ENCODE measurements around the gene NPLOC4. TPM values are rescaled to one million over a fixed set of nuclear protein-coding genes. Genes with fewer than 3 reads are reported as not detected.

The NPLOC4 gene
- total RNA-seq, 3 donors from 2014 or later: 153 to 201 (median 167) TPM

DNA sequence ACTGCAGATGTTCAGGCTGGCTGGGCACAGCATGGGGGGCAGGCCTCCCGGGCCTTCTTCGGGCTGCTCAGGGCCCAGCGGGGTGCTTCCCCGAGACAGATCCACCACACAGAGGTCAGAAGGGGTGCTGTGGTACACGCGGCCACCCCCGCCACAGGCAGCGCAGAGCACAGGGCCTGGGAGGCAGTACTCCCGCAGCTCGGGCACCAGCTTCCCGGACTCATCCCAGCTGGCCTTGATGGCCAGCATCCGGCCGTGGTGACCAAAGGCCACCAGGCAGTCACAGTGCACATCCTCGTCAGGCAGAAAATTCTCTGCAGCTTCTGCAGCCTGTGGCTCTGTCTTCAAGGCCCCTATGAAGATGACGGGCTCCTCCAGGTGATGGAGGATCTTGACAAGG lies 86.6 kb downstream of the NPLOC4 start:
- ATAC-seq (no peak), DNase-seq (no peak)
- Mint-ChIP-seq H3K4me1 (ENCODE audit: low read depth) (peaks cover 34% of the 10 kb centered on the region), H3K4me3 (peak overlapping the region; percentile 88), H3K36me3 (ENCODE audit: insufficient read depth) (peaks cover 14% of the 10 kb centered on the region), H3K27me3 (ENCODE audit: low read depth) (no peaks in the 10 kb centered on the region), H3K9me3 (no peaks in the 10 kb centered on the region)

DNA sequence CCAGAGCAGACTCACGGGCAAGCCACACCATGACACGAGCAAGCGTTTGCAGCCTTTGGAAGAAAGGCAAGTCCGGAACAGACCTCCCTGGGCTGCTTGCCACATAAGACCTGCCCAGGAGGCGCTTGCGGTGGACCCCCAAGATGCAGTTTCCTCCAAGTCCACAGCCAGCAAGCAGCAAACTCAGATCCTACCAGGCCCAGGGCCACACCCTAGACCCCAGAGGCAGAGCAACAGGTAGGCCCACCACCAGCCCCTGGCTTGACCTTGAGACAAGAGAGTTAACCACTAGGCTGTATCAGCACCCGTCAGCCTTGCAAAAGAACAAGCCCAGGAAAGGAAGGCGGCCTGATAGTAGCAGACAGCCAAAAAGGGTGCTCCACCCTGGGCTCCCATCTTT lies 87.1 kb downstream of the NPLOC4 start:
- no peaks in the 10 kb centered on the region for H3K9me3 Mint-ChIP-seq
- peaks cover 14% of the 10 kb centered on the region for H3K36me3 Mint-ChIP-seq (ENCODE audit: insufficient read depth)
- H3K4me3 Mint-ChIP-seq: peak overlapping the region; percentile 88
- DNase-seq (no peak), ATAC-seq (no peak)
- H3K27me3 Mint-ChIP-seq (ENCODE audit: low read depth): no peaks in the 10 kb centered on the region
- peaks cover 34% of the 10 kb centered on the region for H3K4me1 Mint-ChIP-seq (ENCODE audit: low read depth)

DNA sequence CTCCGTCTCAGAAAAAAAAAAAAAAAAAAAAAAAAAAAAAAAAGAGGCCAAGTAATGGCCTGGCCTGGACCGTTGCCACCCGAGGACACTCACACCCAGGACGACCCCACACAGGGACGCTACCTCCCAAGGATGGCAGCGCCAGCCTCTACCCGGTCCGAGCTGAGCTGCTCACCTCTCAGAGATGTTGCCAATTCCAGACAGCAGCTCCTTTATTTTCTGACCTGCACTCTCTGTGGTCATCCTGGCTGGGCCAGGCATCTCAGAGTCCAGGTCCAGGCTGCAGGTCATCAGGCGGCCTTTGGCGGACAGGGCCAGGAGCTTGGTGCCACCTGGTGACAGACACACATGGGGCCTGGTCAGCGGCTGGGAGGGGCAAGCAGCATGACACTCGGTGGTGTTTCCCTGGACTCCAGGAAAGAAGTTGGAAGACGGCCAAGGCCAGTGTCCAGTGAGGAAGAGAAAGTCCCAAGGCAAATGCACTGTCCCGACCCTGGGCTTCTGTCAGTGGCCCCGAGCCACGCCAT lies 87.8 kb downstream of the NPLOC4 start:
- Mint-ChIP-seq H3K27me3 (ENCODE audit: low read depth) (no peaks in the 10 kb centered on the region), H3K9me3 (no peaks in the 10 kb centered on the region), H3K4me1 (ENCODE audit: low read depth) (peaks cover 29% of the 10 kb centered on the region), H3K36me3 (ENCODE audit: insufficient read depth) (peaks cover 14% of the 10 kb centered on the region), H3K4me3 (peak overlapping the region; percentile 88)
- ATAC-seq (no peak), DNase-seq (no peak)

DNA sequence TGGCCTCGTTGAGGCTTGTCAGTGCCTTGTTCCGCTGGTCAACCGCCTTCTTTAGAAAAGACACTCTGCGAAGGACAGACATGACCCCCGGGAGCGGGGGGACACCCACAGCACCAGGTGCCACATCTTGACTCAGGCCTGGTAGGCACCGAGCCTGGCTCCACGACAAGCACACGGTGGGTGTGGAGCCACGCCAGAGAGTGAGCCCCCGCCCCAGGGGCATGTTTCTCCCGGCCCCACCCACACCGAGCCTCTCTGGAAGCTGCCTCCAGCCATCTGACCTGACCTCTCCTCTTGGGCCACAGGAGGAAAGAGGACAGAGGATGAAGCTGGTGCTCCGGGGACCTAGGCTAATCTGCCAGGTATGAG lies 89.3 kb downstream of the NPLOC4 start:
- Mint-ChIP-seq H3K9me3 (no peaks in the 10 kb centered on the region), H3K4me1 (ENCODE audit: low read depth) (peaks cover 19% of the 10 kb centered on the region), H3K36me3 (ENCODE audit: insufficient read depth) (peaks cover 17% of the 10 kb centered on the region), H3K27me3 (ENCODE audit: low read depth) (no peaks in the 10 kb centered on the region), H3K4me3 (no peak overlapping the region)
- no peak for ATAC-seq
- DNase-seq: no peak

DNA sequence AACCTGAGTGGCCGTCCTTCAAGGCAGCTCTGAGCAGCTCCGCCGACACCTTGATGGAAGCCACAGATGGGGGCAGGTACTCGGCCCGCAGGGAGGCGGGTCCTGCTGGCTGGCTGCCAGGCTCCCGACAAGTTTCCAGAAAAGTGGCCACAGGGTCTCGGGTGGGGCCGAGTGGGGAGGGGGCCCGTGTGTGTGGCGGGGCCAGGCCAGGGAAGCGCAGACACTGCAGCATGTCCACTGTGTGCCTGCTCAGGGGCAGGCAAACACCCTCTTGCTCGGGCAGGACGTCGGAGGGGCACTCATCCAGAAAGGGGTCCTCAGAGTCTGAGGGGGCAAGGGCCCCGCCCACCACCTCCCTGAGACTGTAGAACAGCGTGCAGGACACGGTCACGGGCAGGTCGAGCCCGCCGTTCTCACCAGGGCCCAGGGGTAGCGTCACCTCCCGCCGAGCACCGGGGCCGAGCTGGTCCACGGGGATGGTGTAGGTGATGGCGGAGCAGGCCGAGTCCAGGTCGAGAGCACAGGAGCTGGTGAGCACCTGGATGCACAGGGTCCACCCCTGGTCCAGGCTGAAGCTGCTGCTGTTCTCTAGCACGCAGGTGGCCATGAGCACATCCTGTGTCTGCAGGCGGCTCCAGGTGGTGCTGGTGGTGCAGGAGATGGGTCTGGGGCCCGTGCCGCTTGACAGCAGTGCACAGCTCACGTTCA lies 89.9 kb downstream of the NPLOC4 start:
- no peak overlapping the region for H3K4me3 Mint-ChIP-seq
- H3K27me3 Mint-ChIP-seq (ENCODE audit: low read depth): no peaks in the 10 kb centered on the region
- H3K4me1 Mint-ChIP-seq (ENCODE audit: low read depth): peaks cover 19% of the 10 kb centered on the region
- H3K9me3 Mint-ChIP-seq: no peaks in the 10 kb centered on the region
- ATAC-seq (no peak), DNase-seq (no peak)
- peaks cover 19% of the 10 kb centered on the region for H3K36me3 Mint-ChIP-seq (ENCODE audit: insufficient read depth)

DNA sequence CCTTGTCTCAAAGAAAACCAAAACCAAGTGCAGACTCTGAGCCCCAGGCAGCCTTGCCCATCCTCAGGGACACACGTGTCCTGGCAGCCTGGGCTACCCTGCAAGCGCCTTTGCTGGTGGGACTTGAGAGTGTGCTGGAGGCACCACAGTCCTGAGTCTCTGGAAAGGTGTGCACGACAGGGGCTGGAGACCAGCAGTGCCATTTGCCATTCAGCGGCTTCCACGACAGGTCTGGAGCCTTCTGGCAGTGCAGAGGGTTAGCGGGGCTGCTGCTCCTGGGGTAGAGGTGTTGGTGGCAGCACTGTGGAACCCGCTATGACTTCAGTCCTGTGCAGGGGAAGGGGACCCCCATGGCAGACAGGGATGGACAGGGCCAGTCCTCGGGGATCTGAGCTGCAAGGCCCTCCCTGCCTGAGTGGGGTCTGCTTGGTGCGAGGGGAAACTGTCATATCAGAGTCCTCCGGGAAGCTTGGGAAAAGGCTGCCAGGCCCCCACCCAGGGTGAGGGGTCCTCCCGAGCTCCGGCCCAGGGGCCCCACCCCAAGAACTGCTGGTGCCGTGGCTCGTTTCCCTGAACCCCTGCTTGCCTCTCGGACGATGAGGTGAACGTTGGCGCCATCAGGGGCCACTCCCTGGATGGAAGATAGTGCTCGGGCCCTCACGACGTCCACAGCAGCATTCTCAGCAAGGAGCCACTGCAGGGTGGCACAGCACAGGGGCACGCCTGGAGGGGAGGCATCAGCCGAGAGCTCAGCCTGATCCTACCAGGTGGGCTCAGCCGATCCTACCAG lies 91.6 kb downstream of the NPLOC4 start:
- no peak for ATAC-seq
- no peak for DNase-seq
- no peaks in the 10 kb centered on the region for H3K27me3 Mint-ChIP-seq (ENCODE audit: low read depth)
- peaks cover 11% of the 10 kb centered on the region for H3K4me1 Mint-ChIP-seq (ENCODE audit: low read depth)
- H3K36me3 Mint-ChIP-seq (ENCODE audit: insufficient read depth): peaks cover 21% of the 10 kb centered on the region
- H3K9me3 Mint-ChIP-seq: no peaks in the 10 kb centered on the region
- H3K4me3 Mint-ChIP-seq: no peak overlapping the region

DNA sequence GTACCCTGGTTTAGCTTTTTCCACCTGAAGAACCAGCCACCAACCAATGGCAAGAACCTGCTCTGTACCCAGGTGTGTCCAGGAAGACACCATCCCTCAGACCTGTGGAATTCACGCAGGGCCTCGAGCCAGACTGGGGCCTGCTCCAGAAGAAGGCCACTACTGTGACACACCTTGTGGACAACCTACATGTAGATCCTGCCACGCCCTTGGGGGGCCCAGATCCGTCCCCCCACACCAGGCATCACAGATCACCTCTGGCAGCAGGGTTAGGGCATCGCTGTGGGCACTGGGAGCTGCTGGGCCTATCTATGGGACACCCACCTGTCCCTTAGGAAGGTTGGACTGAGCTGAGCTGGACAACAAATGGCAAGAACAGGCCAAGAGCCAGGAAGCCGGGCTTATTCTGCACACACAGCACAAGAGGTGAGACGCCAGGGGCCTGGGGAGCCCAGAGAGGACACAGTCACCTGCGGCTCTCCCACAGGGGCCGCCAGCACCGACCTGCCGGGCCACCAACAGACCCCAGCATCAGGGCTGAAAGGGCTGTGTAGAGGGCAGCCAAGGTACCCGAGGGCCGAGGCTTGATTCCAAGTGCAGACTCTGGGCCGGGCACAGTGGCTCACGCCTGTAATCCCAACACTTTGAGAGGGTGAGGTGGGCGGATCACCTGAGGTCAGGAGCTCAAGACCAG lies 92.5 kb downstream of the NPLOC4 start:
- no peak for ATAC-seq
- Mint-ChIP-seq H3K4me3 (no peak overlapping the region), H3K9me3 (no peaks in the 10 kb centered on the region), H3K27me3 (ENCODE audit: low read depth) (no peaks in the 10 kb centered on the region), H3K36me3 (ENCODE audit: insufficient read depth) (peaks cover 13% of the 10 kb centered on the region), H3K4me1 (ENCODE audit: low read depth) (peaks cover 3% of the 10 kb centered on the region)
- no peak for DNase-seq

DNA sequence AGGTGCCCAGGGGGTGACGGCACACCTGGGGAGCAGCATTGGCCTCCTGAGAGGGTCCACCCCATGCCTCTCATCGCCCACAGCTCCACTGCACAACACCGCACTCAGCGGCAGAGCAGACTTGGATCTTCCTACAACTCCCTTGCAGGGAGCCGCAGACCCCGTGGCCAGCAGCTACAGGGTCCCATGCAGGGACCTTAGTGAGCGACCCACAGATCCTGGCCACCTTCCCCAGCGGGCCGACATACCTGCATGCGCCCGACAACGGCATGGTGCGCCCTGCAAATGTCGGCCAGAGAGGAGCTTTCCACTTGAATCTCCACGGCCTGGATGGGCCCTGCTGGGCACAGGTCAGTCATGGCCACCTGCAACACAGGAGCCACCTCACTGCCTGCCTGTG lies 93.2 kb downstream of the NPLOC4 start:
- DNase-seq (no peak), ATAC-seq (no peak)
- Mint-ChIP-seq H3K4me1 (ENCODE audit: low read depth) (no peaks in the 10 kb centered on the region), H3K27me3 (ENCODE audit: low read depth) (no peaks in the 10 kb centered on the region), H3K4me3 (no peak overlapping the region), H3K36me3 (ENCODE audit: insufficient read depth) (peaks cover 9% of the 10 kb centered on the region), H3K9me3 (no peaks in the 10 kb centered on the region)

DNA sequence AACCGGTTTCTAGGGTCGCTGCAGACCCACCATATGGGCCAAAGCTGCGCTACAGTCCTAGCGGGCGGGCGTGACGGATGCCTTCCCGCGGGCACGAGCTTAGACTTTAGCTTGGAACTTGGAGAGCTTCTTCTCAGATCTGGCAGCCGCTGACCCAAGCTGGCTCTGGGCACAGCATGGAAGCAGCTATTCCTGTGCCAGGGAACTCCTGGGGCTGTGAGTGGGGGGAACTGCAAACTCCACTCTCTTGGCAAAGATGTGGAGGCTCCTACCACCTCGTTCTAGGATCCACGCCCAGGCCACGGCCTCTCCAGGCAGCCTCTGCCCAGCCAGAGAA lies 93.6 kb downstream of the NPLOC4 start:
- H3K36me3 Mint-ChIP-seq (ENCODE audit: insufficient read depth): peaks cover 9% of the 10 kb centered on the region

DNA sequence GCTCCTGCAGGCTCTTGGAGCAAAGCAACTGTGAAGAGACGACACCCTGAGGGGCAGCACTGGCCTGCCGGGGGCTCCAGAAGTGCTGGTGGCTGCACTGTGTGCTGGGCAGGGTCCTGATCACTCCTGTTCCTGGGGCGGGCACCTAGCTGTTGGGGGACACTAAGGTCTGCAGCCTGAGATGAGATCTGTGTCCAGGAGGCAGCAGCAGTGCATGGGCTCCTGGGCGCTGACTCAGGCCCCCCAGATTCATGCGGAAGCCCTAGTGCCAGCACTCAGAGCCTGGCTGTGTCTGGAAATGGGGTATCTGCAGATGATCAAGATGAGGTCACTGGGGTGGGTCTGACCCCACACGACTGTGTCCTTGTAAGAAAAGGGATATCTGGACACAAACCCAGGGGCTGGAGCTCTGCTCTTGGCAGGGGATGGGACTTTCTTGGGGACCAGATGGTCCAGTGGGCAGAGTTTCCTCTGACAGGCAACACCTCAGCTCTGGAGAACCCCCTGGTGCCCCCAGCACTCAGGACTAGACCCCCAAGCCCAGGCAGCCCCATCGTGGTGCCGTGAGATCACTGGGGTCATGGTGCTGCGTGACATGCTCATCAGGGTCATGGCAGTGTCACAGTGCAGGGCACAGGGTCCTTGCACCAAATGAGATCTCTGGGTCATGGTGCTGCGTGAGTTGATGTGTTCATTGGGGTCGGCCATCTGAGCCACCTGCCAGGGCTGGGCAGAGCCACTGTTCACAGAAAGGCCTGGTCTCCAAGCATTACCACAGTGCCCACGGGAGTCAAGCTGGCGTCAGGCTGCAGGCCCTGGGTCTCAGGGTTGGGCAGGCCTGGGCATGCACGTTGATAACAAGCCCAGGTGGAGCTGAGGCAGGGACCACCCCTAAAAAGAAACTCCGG lies 94.2 kb downstream of the NPLOC4 start:
- Mint-ChIP-seq H3K4me3 (no peak overlapping the region), H3K9me3 (no peaks in the 10 kb centered on the region), H3K4me1 (ENCODE audit: low read depth) (no peaks in the 10 kb centered on the region), H3K27me3 (ENCODE audit: low read depth) (peaks cover 3% of the 10 kb centered on the region), H3K36me3 (ENCODE audit: insufficient read depth) (peaks cover 12% of the 10 kb centered on the region)
- no peak for ATAC-seq
- DNase-seq: no peak

More for the DNA sequence above, 93.6 kb downstream of the NPLOC4 start:
- ATAC-seq: no peak
- no peak overlapping the region for H3K4me3 Mint-ChIP-seq
- no peaks in the 10 kb centered on the region for H3K27me3 Mint-ChIP-seq (ENCODE audit: low read depth)
- no peaks in the 10 kb centered on the region for H3K9me3 Mint-ChIP-seq
- no peak for DNase-seq
- H3K4me1 Mint-ChIP-seq (ENCODE audit: low read depth): no peaks in the 10 kb centered on the region

DNA sequence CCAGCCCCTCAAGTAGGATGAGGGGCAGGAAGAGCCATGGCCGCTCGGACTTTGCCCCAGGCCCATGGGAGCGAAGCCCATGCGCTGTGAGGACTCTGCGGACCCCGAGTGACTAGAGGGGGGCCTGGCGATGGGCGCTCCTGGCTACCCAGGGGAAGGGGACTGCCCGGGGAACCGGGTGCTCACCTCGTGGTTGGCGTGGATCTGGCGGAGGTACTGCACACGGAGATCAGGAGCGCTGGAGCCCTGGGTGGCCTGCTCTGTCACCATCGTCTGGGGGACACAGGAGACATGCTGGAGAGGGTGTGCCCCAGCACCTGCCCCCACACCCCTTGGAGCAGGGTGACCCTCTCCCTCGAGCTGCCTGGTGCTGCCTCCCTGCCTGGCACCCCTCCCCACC lies 95.8 kb downstream of the NPLOC4 start:
- H3K4me3 Mint-ChIP-seq: no peak overlapping the region
- peaks cover 3% of the 10 kb centered on the region for H3K27me3 Mint-ChIP-seq (ENCODE audit: low read depth)
- H3K9me3 Mint-ChIP-seq: no peaks in the 10 kb centered on the region
- DNase-seq (no peak), ATAC-seq (no peak)
- peaks cover 10% of the 10 kb centered on the region for H3K36me3 Mint-ChIP-seq (ENCODE audit: insufficient read depth)
- H3K4me1 Mint-ChIP-seq (ENCODE audit: low read depth): no peaks in the 10 kb centered on the region

DNA sequence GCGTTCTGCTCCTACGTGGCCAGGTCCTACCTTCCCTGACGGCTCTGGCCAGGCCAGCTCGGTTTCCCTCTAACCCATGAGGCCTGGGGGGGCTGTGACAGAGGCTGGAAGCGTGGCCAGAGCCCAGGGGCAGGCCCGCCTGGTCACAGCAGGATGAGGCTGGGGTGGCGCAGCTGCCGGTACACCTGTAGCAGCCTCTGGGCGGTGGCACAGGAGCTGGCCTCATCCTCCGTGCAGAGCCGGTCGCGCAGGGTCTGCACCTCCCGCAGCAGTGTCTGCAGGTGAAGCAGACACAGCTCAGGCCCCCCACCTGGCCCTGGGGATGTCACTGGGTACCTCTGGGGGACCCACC lies 96.3 kb downstream of the NPLOC4 start:
- peaks cover 5% of the 10 kb centered on the region for H3K27me3 Mint-ChIP-seq (ENCODE audit: low read depth)
- ATAC-seq: no peak
- H3K36me3 Mint-ChIP-seq (ENCODE audit: insufficient read depth): peaks cover 10% of the 10 kb centered on the region
- DNase-seq: no peak
- H3K4me3 Mint-ChIP-seq: no peak overlapping the region
- no peaks in the 10 kb centered on the region for H3K4me1 Mint-ChIP-seq (ENCODE audit: low read depth)
- H3K9me3 Mint-ChIP-seq: no peaks in the 10 kb centered on the region

DNA sequence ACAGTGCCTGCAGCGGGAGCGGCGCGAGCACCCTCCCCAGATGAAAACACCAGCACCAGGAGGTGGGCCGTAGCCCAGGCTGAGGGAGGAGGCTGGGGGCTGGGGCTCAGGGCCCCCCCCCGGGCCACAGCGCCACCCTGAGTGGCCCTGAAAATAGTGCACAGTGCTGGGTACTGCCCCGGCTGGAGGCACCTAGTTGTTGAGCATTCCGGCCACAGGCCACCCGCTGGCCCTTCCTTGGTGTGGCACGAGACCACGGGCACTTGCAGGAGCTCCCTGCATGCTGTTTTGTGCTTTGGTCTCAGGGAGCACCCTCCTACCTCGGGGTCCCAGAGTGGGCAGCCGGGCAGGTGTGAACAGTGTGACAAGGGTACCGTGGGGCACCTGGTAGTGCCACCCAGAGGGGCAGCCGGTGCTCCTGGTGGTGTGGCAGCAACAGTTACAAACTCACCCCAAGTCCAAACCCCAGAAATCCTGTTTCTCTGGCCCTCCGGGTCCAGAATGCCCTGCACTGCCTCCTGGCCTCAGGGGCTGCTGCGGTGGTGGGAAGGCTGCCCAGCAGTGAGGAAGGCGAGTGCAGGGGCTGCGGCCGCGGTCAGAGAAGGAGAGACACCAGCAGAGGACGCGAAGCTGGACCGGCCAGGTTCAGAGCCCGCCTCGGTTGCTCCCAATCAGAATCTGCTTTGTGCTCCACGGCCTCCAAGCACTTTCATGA lies 96.8 kb downstream of the NPLOC4 start:
- no peaks in the 10 kb centered on the region for H3K9me3 Mint-ChIP-seq
- H3K27me3 Mint-ChIP-seq (ENCODE audit: low read depth): peaks cover 5% of the 10 kb centered on the region
- H3K4me1 Mint-ChIP-seq (ENCODE audit: low read depth): no peaks in the 10 kb centered on the region
- ATAC-seq (no peak), DNase-seq (no peak)
- peaks cover 10% of the 10 kb centered on the region for H3K36me3 Mint-ChIP-seq (ENCODE audit: insufficient read depth)
- H3K4me3 Mint-ChIP-seq: no peak overlapping the region

Data from activated T-cell treated with anti-CD3 and anti-CD28 coated beads, Interleukin-2, amount 50 U/mL, for 4 hours (primary cell).